ENCODE data around the gene CERS6.
"Not testable (repeated sequence)": the region's sequence is repeated elsewhere in the genome, so short reads cannot be mapped to it uniquely, and the experiment has no call there.

The CERS6 gene, protein sequence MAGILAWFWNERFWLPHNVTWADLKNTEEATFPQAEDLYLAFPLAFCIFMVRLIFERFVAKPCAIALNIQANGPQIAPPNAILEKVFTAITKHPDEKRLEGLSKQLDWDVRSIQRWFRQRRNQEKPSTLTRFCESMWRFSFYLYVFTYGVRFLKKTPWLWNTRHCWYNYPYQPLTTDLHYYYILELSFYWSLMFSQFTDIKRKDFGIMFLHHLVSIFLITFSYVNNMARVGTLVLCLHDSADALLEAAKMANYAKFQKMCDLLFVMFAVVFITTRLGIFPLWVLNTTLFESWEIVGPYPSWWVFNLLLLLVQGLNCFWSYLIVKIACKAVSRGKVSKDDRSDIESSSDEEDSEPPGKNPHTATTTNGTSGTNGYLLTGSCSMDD

DNA sequence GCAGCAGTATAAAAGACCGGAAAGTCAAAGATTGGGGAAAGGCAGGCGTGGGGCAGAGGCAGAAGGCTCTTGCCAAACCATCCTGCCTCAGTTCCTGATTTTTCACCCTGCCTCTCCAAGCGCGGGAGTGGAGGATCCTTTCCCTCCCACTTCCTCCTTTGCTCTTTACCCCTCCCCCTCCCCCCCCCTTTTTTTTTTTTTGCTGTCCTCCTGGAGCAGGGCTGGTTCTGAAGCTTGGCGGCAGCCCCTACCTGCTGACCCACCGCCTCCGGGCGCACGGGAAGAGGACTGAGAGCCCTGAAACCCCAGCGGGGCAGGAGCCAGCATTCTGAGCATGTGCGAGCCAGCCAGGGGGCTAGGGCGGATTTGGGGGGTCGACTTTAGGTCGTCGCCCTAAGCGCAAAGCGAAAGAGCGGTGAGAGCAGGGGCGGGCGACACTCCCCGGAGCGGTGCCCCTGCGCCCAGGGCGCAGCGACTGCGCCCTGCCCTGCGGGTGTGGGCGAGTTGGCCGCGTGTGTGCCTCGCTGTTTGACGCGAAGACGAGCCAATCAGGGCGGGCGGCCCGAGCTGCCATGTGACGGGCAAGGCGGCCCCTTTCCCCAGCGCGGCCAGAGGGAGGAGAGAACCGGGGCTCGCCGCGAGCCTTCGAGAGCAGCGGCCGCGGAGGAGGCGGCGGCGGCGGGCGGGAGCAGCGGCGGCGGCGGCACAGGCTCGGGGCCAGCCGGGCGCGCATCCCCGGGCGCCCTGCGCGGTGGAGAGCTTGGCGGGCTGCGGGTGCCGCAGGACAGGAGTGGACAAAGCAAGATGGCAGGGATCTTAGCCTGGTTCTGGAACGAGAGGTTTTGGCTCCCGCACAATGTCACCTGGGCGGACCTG lies at the start of gene CERS6:
Gene CERS6, plus strand, starts transcription at position 628 of the 876 bp plus-strand sequence. Its CDS starts 177 bp downstream, at position 805.
- peak; percentile 59 for DNase-seq (ENCODE audit: low read depth)

DNA sequence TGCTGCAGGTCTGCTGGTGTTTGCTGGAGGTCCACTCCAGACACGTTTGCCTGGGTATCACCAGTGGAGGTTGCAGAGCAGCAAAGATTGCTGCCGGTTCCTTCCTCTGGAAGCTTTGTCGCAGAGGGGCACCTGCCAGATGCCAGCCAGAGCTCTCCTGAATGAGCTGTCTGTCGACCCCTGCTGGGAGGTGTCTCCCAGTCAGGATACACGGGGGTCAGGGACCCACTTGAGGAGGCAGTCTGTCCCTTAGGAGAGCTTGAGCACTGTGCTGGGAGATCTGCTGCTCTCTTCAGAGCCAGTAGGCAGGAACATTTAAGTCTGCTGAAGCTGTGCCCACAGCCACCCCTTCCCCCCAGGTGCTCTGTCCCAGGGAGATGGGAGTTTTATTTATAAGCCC lies 43.8 kb upstream of the CERS6 start:
- not testable (repeated sequence) for DNase-seq (ENCODE audit: low read depth)

DNA sequence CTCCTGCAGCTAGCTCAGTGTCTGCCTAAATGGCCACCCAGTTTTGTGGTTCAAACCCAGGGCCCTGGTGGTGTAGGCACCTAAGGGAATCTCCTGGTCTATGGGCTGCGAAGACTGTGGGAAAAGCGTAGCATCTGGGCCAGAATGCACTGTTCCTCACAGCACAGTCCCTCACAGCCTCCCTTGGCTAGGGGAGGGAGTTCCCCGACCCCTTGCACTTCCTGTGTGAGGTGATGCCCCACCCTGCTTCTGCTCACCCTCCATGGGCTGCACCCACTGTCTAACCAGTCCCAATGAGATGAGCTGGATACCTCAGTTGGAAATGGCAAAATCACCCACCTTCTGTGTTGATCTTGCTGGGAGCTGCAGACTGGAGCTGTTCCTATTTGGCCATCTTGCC lies 43.0 kb upstream of the CERS6 start:
- DNase-seq (ENCODE audit: low read depth), result not testable (repeated sequence)

DNA sequence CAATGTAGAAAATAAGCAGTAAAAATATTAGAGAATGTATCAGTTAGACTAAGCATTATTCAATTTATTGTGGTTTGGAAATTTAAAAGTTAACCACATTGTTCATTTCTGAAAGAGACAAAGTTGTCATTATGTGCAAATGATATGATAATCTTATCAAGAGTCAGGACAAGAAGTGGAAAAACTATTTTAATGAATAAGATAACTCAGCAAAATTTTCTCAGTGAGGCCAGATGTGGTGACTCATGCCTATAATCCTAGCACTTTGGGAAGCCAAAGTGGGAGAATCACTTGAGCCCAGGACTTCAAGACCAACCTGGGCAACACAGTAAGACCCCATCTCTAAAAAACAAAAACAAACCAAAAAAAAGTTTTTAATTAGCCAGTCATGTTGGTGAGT lies 39.5 kb upstream of the CERS6 start:
- DNase-seq (ENCODE audit: low read depth), result no peak

DNA sequence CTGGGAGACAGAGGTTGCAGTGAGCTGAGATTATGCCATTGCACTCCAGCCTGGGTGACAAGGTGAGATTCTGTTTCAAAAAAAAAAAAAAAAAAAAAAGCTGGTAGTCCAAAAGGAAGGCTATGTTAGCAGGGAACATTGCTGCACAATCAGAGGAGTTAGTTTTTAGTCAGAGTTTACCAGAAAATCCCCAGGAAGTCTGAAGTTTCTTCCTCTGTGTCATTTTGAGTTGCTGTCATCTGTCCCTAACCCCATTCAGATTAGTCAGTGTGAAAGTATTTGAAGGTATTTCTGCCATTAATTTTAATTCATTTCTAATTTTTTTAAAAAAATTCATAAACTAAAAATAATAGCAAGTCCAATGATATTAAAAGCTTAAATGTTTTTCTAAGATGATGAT lies 33.5 kb upstream of the CERS6 start:
- no peak for DNase-seq (ENCODE audit: low read depth)

DNA sequence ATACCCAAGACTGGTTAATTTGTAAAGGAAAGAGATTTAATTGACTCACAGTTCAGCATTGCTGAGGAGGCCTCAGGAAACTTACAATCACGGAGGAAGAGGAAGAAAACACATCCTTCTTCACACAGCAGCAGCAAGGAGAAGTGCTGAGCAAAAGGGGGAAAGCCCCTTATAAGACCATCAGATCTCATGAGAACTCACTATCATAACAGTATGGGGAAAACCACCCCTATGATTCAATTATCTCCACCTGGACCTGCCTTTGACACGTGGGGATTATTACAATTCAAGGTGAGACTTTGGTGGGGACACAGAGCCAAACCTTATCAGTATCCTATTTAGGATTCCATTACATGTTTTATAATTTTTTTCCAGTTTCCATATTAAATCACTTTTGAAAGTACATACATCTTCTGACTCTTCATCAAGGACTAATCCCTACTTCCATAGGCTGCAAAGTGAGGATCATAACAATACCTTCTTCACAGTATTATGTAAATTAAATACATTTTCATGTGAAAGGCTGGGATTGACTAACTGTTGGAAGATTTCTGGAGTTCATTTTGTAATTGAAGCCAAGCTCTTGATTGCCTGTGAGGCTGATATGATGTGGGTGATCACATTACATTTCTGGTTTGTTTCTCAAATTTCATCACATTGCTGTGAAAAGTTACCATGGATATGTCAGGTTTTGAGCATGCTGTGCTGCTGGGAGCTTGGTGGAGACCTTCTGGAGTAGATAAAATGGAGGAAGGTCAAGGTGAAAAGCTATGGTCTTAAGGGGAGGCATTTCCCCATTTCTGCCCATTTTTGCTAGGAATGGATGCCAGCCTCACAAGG lies 31.7 kb upstream of the CERS6 start:
- DNase-seq (ENCODE audit: low read depth), result no peak

DNA sequence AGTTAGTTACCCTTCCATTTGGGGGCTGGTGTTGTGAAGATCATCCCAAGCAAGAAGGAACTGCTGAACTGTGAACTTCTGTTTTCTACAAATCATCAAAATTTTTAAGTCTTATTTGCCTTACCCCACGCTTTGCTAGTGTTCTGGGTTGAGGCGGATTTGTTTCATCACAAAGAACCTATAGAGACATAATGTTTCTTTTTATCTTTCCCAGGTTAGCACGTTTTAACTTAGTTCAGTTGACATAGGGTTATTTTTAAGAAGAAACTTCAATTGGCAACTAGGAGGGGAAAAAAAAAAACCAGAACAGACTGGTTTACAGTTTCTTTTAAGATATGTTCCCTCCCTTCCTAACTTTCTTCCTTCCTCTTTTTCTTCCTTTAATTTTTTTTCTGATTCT lies 31.1 kb upstream of the CERS6 start:
- DNase-seq (ENCODE audit: low read depth), result no peak

DNA sequence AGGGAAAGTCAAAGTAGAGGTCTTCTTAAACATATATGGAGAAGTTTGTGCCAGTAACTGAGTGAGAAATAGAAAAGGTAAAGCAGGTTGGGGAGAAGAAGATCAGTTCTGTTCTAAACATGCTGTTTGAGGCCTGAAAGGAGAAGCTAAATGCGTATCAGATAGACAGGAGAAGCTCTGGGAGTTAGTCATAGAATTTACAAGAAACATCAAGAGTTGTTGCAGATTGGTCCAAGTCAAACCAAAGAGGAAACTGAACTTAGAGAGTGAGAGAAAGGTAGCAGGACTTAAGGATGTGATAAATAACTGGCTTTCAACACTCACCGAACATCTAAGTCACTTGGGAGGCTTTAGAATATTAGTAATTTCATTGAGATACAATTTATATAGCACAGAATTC lies 29.2 kb upstream of the CERS6 start:
- DNase-seq (ENCODE audit: low read depth), result no peak

DNA sequence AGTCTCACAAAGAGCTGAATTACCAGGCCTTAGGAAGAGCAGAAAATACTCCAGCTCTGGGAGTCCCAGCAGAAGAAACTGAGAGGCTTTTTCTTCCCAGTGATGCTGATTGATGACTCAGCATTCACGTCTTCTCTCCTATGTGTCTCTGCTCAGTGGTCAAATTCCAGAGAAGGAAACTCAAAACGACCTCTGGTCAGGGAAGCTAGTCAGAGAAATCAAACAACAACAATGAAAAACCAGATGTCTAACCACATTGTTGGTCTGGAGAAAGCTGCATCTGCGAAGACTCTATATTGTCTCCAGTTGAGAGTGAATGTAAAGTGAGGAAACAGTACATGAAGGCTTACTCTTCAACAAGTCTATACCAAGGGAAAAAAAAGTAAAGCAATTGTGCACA lies 28.6 kb upstream of the CERS6 start:
- no peak for DNase-seq (ENCODE audit: low read depth)

DNA sequence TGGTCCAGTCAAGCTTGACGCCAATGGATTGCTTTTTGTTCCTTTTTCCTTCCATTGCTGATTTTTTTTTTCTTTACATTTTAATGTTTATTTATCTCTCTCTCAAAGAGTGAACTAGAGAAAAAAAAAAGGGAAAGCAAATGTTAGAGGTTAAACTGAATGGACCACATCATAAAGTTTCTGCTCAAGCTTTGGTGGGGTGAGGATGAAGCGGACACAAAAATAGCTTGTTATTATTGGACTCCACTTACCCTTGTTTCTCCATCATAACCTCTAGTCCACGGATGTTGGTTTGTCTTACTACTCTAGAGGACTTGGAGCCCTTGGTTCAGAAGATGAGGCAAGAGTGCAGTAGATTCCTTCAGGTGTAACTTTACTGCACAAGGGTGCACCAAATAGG lies 27.6 kb upstream of the CERS6 start:
- DNase-seq (ENCODE audit: low read depth), result no peak

DNA sequence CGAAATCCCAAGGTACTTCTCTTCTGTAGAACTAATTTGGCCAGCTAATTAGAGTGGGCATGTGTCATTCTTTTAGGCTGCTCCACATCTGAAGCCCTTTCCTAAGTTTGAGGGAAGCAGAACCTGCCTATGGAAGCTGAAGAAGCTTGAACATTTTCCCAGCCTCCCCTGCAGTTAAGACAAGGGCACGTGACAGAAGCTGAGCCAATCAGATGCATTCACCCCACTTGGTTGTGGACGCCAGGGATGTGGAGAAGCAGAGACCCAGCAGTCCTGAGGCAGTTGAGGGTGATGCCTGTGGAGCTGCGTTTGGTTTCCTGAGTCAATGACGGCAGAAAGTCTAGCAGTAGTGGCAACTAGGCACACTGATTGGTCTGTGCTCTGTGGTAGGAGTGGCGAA lies 26.1 kb upstream of the CERS6 start:
- DNase-seq (ENCODE audit: low read depth), result no peak

DNA sequence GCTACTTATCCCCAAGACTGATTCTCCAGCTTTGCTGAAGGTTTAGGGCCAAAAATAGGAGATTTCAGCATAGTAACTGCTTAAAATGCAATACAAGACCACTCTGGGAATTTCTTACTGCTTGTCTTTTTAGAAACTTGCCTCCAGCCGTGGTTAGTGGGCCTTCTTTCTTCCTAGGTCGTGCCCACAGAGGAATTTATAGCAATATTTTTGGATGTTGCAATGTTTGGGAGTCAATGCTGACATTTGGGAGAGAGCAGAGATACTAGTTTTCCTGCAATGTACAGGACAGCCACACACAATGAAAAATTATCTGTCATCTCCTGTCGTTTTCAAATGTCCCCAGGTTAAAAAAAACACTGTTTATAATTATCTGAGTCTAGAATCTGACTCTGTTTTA lies 25.6 kb upstream of the CERS6 start:
- no peak for DNase-seq (ENCODE audit: low read depth)

DNA sequence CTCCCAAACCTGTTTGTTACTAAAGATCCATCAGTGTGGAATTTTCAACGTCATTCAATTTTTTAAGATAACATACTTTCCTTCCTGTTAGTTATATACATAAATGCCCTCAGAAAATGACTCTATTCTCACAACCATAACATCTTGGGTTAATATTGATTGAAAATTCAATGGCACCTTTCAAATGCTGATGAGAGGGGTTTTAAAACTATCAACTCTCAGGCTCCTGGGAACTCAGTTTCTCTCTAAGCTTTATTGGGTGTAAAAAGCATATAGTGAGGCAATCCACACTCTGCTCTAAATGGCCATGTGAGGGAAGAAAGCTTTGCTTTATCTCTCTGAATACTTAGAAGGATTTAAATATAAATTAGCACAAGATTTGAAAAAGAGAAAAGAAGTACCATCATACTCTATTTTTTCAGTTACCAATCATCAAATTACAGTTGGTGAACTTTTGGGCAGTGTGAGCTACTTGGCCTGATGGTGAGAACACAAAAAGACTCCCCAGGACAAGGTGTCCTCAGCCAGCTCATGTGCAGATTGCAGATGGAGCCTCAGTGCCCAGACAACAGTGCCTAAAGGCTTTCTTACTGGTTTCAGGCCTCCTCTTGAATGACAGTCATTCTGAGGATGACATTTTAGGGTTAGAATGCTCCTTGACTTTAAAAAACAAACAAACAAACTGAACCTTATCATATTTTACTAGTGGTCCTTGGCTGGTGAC lies 24.6 kb upstream of the CERS6 start:
- no peak for DNase-seq (ENCODE audit: low read depth)

DNA sequence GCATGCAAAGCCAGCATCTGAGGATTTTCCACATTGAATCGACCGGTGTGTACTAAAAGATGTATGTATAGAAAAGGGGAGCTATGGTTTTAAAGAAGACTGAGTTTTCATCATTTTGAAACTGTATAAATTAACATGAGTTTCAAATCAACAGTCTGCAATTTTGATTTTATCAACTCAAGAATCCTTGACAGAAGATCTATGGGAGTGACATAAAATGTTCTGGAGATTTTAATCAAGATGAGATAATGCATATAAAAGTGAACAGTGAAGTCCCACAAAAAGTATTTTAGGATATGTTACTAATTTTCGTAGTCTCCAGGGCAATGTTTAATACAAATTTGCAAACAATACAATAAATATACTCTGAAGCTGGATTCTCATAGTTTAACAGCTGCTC lies 24.0 kb upstream of the CERS6 start:
- DNase-seq (ENCODE audit: low read depth), result no peak

DNA sequence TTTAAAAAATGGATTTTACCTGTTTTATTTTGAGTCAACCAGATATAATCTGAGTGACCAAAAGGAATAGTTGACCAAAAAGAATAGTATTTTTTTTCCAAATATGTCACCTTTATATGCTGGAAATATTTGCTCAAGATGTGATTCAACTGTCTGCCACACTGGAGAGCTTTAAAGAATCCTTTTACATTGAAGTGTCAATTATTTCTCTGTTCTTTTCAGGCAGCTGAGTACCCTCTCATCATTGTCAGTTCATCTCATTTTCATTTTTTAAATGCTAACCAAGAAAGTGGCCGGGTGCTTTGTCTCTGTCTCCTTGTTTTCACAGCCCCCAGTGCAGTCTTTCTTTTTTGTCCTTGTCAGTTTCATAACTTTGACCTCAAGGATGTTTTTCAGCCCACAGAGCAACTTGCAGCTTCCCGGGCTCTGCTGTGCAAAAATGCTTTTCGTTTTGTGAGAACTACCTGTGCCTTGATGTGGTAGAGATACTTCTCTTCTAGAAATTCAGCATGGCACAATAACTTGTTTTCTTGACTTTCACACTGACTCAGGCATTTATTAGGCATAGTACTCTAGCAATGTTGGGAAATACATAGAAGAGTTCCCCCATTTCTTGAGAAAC lies 23.4 kb upstream of the CERS6 start:
- peak; percentile 7 for DNase-seq (ENCODE audit: low read depth)

DNA sequence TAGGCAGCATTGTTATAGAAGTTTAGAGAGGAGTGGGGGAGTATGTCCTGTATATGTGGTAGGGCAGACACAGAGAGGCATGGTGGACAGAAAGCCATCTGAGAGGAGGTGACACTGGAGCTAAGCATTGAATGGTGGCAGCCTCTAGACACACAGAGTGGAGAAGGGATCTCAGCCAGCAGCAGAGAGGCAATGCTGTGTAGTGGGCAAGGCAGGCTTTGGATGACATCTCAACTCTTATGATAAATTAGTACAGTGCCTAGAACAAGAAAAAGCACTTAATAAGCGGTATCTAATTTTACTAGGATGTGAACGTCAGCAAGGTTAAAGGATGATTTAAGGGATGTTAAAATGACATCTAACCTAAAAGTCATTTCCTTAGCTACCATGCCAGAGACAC lies 22.5 kb upstream of the CERS6 start:
- no peak for DNase-seq (ENCODE audit: low read depth)

DNA sequence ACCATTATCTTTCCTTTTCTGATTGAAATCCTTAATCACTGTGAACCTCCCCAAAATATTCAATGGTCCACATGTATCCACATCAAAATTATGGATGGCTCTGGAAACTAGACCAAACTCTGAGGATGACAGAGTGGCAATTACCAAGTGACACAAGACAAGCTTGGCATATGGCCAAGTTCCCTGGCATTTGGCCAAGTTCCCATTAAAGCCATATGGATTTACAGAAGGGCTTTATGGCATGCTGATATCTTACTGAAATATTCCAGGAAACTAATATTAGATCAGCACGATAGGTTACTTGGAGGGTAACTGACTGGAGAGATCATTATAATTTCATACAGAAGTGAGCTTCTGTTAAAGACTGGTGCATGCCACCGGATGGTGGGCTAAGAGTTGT lies 21.9 kb upstream of the CERS6 start:
- DNase-seq (ENCODE audit: low read depth), result no peak

DNA sequence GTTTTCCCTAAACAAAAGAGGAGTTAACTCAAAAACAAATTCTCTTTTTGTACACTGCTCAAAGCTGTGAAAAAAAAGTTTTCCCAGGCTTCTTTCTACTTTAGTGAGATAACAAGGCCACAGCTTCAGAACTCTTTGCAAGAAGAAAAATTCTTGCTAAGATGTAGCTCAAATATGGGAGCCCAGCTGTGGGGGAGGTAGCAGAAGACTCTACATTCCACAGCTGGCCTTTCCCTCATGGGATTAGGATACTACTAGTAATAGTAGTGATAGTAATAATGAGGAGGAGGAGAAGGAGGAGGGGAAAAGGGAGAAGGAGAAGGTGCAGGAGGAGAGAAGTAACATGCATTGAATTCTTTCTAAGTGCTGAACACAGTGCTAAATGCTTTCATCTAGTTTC lies 19.2 kb upstream of the CERS6 start:
- no peak for DNase-seq (ENCODE audit: low read depth)

DNA sequence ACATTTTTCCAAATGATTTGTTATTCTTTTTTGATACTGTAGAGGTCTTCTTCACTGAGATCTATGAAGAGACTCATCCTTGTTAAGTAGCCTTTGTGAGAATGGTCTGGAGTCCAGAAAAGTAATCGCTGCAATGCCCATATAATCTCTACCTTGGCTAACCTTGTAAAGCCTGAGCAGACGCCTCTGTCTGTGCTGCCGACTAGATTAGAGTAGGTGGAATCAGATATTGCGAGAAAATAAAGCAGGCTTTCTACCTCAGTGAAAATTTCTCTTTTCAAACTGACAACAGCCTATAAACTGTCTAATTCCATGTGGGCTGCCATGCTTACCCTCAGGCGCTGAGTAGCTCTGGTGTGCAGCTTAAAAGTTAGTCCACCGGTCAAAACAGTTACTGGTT lies 17.5 kb upstream of the CERS6 start:
- DNase-seq (ENCODE audit: low read depth), result no peak

DNA sequence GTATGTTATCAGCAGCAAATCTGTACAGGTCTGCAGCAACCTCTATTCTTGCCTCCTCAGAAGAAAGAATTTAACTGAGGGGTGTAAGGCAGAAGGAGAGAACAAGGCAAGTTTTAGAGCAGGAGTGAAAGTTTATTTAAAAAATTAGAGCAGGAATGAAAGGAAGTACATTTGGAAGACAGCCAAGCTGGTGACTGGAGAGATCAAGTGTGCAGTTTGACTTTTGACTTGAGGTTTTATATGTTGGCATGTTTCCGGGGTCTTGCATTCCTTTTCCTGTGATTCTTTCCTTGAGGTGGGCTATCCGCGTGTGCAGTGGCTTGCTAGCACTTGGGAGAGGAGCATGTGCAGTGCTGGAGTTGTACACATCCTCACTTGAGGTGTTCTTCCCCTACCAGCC lies 16.5 kb upstream of the CERS6 start:
- DNase-seq (ENCODE audit: low read depth), result no peak

DNA sequence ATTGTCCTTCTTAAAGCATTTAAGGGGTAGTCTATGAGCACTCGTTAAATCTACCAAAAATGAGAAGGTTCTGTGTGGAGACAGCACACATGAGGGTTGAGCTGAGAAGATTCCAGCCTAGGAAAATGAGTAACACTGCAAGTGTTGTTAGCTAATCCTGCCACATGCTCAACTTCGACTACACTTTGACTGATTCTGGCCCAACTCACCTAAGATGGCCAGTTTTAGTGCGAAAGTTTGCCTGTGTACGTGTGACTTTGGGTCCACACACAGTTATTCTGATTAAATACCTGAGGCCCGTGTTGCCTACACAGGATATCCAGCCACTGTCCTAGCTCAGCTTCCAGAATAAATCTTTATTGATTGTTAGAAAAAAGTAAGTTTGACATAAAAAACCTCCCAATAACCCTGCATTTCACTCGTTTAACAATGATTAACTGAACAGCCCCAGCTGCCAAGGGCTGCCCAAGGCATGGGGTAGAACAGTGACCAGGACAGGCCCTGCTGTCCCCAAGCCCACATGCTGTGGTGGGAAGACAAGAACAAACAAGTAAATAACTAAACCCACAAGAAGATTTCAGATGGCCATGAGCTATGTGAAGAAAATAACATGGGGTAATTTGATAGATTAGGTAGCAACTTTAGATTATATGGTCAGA lies 14.7 kb upstream of the CERS6 start:
- DNase-seq (ENCODE audit: low read depth), result no peak
